ENCODE results near the gene AGFG1.

Gene AGFG1

GRCh38 chr2:227450311-227450841 lies 21.6 kb upstream of the AGFG1 start:
- H3K4me1 ChIP-seq (ENCODE audit: control insufficient read depth, insufficient read depth, low read length), result peaks cover 18% of the 10 kb centered on the region
- no peaks in the 10 kb centered on the region for H3K36me3 ChIP-seq (ENCODE audit: control insufficient read depth, insufficient read depth, low read length, severe bottlenecking)
- H3K9me3 ChIP-seq (ENCODE audit: control insufficient read depth, low read length), result no peaks in the 10 kb centered on the region
- no peaks in the 10 kb centered on the region for H3K27me3 ChIP-seq (replicated peaks; ENCODE audit: control insufficient read depth, insufficient read depth, low read length)
- H3K9ac ChIP-seq (ENCODE audit: low read length), result no peak overlapping the region
- H3K4me3 ChIP-seq (ENCODE audit: low read length), result no peak overlapping the region
- no peak for DNase-seq (ENCODE audit: low read depth)

- Histone ChIP-seq H3K4me1 (ENCODE audit: control insufficient read depth, insufficient read depth, low read length) (peaks cover 20% of the 10 kb centered on the region), H3K27me3 (replicated peaks; ENCODE audit: control insufficient read depth, insufficient read depth, low read length) (no peaks in the 10 kb centered on the region), H3K4me3 (ENCODE audit: low read length) (no peak overlapping the region), H3K36me3 (ENCODE audit: control insufficient read depth, insufficient read depth, low read length, severe bottlenecking) (no peaks in the 10 kb centered on the region), H3K9ac (ENCODE audit: low read length) (no peak overlapping the region), H3K9me3 (ENCODE audit: control insufficient read depth, low read length) (no peaks in the 10 kb centered on the region)
- DNase-seq (ENCODE audit: low read depth), result no peak
These were observed 20.9 kb upstream of the AGFG1 start for GRCh38 chr2:227450926-227451654.

- no peaks in the 10 kb centered on the region for H3K27me3 ChIP-seq (replicated peaks; ENCODE audit: control insufficient read depth, insufficient read depth, low read length)
- peaks cover 22% of the 10 kb centered on the region for H3K4me1 ChIP-seq (ENCODE audit: control insufficient read depth, insufficient read depth, low read length)
- no peak overlapping the region for H3K9ac ChIP-seq (ENCODE audit: low read length)
- no peak for DNase-seq (ENCODE audit: low read depth)
- no peak overlapping the region for H3K4me3 ChIP-seq (ENCODE audit: low read length)
- no peaks in the 10 kb centered on the region for H3K36me3 ChIP-seq (ENCODE audit: control insufficient read depth, insufficient read depth, low read length, severe bottlenecking)
- no peaks in the 10 kb centered on the region for H3K9me3 ChIP-seq (ENCODE audit: control insufficient read depth, low read length)
These were observed 20.3 kb upstream of the AGFG1 start for GRCh38 chr2:227451655-227451992.

GRCh38 chr2:227453810-227454209 lies 18.1 kb upstream of the AGFG1 start:
- no peaks in the 10 kb centered on the region for H3K27me3 ChIP-seq (replicated peaks; ENCODE audit: control insufficient read depth, insufficient read depth, low read length)
- no peaks in the 10 kb centered on the region for H3K9me3 ChIP-seq (ENCODE audit: control insufficient read depth, low read length)
- H3K4me3 ChIP-seq (ENCODE audit: low read length), result no peak overlapping the region
- peaks cover 22% of the 10 kb centered on the region for H3K4me1 ChIP-seq (ENCODE audit: control insufficient read depth, insufficient read depth, low read length)
- DNase-seq (ENCODE audit: low read depth), result no peak
- H3K36me3 ChIP-seq (ENCODE audit: control insufficient read depth, insufficient read depth, low read length, severe bottlenecking), result no peaks in the 10 kb centered on the region
- H3K9ac ChIP-seq (ENCODE audit: low read length), result no peak overlapping the region

GRCh38 chr2:227454323-227454860 lies 17.6 kb upstream of the AGFG1 start:
- H3K9ac ChIP-seq (ENCODE audit: low read length), result no peak overlapping the region
- peaks cover 22% of the 10 kb centered on the region for H3K4me1 ChIP-seq (ENCODE audit: control insufficient read depth, insufficient read depth, low read length)
- no peaks in the 10 kb centered on the region for H3K36me3 ChIP-seq (ENCODE audit: control insufficient read depth, insufficient read depth, low read length, severe bottlenecking)
- H3K4me3 ChIP-seq (ENCODE audit: low read length), result no peak overlapping the region
- no peaks in the 10 kb centered on the region for H3K27me3 ChIP-seq (replicated peaks; ENCODE audit: control insufficient read depth, insufficient read depth, low read length)
- H3K9me3 ChIP-seq (ENCODE audit: control insufficient read depth, low read length), result no peaks in the 10 kb centered on the region
- no peak for DNase-seq (ENCODE audit: low read depth)

GRCh38 chr2:227455200-227455599 lies 16.8 kb upstream of the AGFG1 start:
- Histone ChIP-seq H3K9ac (ENCODE audit: low read length) (no peak overlapping the region), H3K4me3 (ENCODE audit: low read length) (no peak overlapping the region), H3K4me1 (ENCODE audit: control insufficient read depth, insufficient read depth, low read length) (peaks cover 26% of the 10 kb centered on the region), H3K27me3 (replicated peaks; ENCODE audit: control insufficient read depth, insufficient read depth, low read length) (no peaks in the 10 kb centered on the region), H3K36me3 (ENCODE audit: control insufficient read depth, insufficient read depth, low read length, severe bottlenecking) (no peaks in the 10 kb centered on the region), H3K9me3 (ENCODE audit: control insufficient read depth, low read length) (no peaks in the 10 kb centered on the region)
- no peak for DNase-seq (ENCODE audit: low read depth)

GRCh38 chr2:227456102-227456501 lies 15.9 kb upstream of the AGFG1 start:
- H3K36me3 ChIP-seq (ENCODE audit: control insufficient read depth, insufficient read depth, low read length, severe bottlenecking), result no peaks in the 10 kb centered on the region
- no peak overlapping the region for H3K4me3 ChIP-seq (ENCODE audit: low read length)
- peaks cover 28% of the 10 kb centered on the region for H3K4me1 ChIP-seq (ENCODE audit: control insufficient read depth, insufficient read depth, low read length)
- no peaks in the 10 kb centered on the region for H3K9me3 ChIP-seq (ENCODE audit: control insufficient read depth, low read length)
- no peak overlapping the region for H3K9ac ChIP-seq (ENCODE audit: low read length)
- DNase-seq (ENCODE audit: low read depth), result no peak
- H3K27me3 ChIP-seq (replicated peaks; ENCODE audit: control insufficient read depth, insufficient read depth, low read length), result no peaks in the 10 kb centered on the region

DNA sequence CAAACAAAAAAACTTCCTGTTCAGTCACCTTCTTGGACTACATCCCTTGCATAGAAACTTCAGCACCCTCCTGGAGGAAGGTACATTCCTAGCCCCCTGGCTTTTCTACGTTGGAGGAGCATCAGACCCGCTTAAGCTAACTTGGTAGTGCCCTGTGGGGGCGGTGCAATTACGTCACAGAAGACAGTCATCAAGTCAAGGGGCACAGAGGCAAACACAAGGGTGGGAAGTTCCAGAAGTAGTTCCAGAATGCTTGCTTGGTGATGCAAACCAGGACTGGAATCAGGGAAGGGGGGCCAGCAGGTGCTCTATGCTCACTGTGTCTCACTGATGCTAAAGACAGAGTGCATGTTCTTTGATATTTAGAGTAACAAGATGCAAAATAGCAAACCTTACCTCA lies 15.2 kb upstream of the AGFG1 start:
- H3K4me3 ChIP-seq (ENCODE audit: low read length), result no peak overlapping the region
- no peak for DNase-seq (ENCODE audit: low read depth)
- H3K4me1 ChIP-seq (ENCODE audit: control insufficient read depth, insufficient read depth, low read length), result peaks cover 24% of the 10 kb centered on the region
- no peaks in the 10 kb centered on the region for H3K27me3 ChIP-seq (replicated peaks; ENCODE audit: control insufficient read depth, insufficient read depth, low read length)
- no peaks in the 10 kb centered on the region for H3K36me3 ChIP-seq (ENCODE audit: control insufficient read depth, insufficient read depth, low read length, severe bottlenecking)
- H3K9me3 ChIP-seq (ENCODE audit: control insufficient read depth, low read length), result no peaks in the 10 kb centered on the region
- no peak overlapping the region for H3K9ac ChIP-seq (ENCODE audit: low read length)

GRCh38 chr2:227460070-227460485 lies 11.9 kb upstream of the AGFG1 start:
- DNase-seq (ENCODE audit: low read depth), result no peak
- H3K9me3 ChIP-seq (ENCODE audit: control insufficient read depth, low read length), result no peaks in the 10 kb centered on the region
- peaks cover 37% of the 10 kb centered on the region for H3K4me1 ChIP-seq (ENCODE audit: control insufficient read depth, insufficient read depth, low read length)
- H3K4me3 ChIP-seq (ENCODE audit: low read length), result no peak overlapping the region
- H3K27me3 ChIP-seq (replicated peaks; ENCODE audit: control insufficient read depth, insufficient read depth, low read length), result no peaks in the 10 kb centered on the region
- no peak overlapping the region for H3K9ac ChIP-seq (ENCODE audit: low read length)
- H3K36me3 ChIP-seq (ENCODE audit: control insufficient read depth, insufficient read depth, low read length, severe bottlenecking), result no peaks in the 10 kb centered on the region

GRCh38 chr2:227460833-227461232 lies 11.1 kb upstream of the AGFG1 start:
- no peak for DNase-seq (ENCODE audit: low read depth)
- Histone ChIP-seq H3K9me3 (ENCODE audit: control insufficient read depth, low read length) (no peaks in the 10 kb centered on the region), H3K27me3 (replicated peaks; ENCODE audit: control insufficient read depth, insufficient read depth, low read length) (no peaks in the 10 kb centered on the region), H3K4me1 (ENCODE audit: control insufficient read depth, insufficient read depth, low read length) (peaks cover 41% of the 10 kb centered on the region), H3K36me3 (ENCODE audit: control insufficient read depth, insufficient read depth, low read length, severe bottlenecking) (no peaks in the 10 kb centered on the region), H3K4me3 (ENCODE audit: low read length) (no peak overlapping the region), H3K9ac (ENCODE audit: low read length) (no peak overlapping the region)

DNA sequence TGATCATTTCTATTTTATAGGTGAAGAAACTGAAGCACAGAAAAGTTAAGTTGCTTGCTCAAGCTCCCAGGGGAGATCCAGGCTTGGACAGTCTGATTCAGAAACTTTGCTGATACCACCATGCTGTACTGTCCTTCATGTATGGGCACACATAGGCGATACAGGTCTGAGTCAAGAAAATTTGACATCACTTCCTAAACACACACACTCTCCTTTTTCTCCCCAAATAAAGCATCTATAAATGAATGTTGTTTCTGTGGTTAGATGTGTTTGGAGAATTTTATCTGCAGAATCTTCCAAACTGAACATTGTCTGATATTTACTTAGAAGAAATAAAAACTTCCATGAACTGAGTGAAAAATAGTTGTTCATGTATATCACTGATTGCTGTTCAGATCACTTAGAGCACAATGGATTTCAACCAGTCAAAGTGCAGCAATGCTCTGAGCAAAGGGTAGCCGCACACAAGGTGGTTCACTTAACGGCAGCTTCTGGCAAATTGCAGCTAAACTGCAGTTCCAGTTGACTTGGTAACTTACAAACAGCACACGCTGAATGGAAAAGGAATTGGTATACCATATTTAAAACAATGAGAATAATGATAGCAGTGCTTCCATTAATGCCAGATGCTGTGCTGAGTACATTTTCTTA lies 10.0 kb upstream of the AGFG1 start:
- DNase-seq (ENCODE audit: low read depth), result no peak
- Histone ChIP-seq H3K27me3 (replicated peaks; ENCODE audit: control insufficient read depth, insufficient read depth, low read length) (no peaks in the 10 kb centered on the region), H3K9me3 (ENCODE audit: control insufficient read depth, low read length) (no peaks in the 10 kb centered on the region), H3K4me3 (ENCODE audit: low read length) (no peak overlapping the region), H3K36me3 (ENCODE audit: control insufficient read depth, insufficient read depth, low read length, severe bottlenecking) (no peaks in the 10 kb centered on the region), H3K9ac (ENCODE audit: low read length) (no peak overlapping the region), H3K4me1 (ENCODE audit: control insufficient read depth, insufficient read depth, low read length) (peaks cover 48% of the 10 kb centered on the region)

Measured in adipocyte (in vitro differentiated cells).